SK-MEL-5 (cell line): ENCODE data around the gene HOXB3. TPM values are rescaled to one million over a fixed set of nuclear protein-coding genes. Genes with fewer than 3 reads are reported as not detected.

Source experiments
- DNase-seq: peaks from one replicate; pipeline ENCODE4 v3.0.0-alpha.2; 2016; ENCODE audit warnings: low read depth, low spot score
- in situ Hi-C: cut with HindIII; loops from 2 replicates; pipeline ENCODE4 v1.10.0; 2016; ENCODE audit warnings: low sequenced_read_pairs, high pct_unique_total_duplicates, low pct_unique_long_range_greater_than_20kb
- total RNA-seq: library from RNA; depleted of rRNA; stranded (reverse); fragments of >200 nt; shearing (Covaris generic); gene quantifications from 2 replicates; pipeline ENCODE4 v1.2.3, GENCODE V29; 2014

Gene HOXB3
- total RNA-seq, 1 experiment from 2014 or later: 1.1 TPM

DNA sequence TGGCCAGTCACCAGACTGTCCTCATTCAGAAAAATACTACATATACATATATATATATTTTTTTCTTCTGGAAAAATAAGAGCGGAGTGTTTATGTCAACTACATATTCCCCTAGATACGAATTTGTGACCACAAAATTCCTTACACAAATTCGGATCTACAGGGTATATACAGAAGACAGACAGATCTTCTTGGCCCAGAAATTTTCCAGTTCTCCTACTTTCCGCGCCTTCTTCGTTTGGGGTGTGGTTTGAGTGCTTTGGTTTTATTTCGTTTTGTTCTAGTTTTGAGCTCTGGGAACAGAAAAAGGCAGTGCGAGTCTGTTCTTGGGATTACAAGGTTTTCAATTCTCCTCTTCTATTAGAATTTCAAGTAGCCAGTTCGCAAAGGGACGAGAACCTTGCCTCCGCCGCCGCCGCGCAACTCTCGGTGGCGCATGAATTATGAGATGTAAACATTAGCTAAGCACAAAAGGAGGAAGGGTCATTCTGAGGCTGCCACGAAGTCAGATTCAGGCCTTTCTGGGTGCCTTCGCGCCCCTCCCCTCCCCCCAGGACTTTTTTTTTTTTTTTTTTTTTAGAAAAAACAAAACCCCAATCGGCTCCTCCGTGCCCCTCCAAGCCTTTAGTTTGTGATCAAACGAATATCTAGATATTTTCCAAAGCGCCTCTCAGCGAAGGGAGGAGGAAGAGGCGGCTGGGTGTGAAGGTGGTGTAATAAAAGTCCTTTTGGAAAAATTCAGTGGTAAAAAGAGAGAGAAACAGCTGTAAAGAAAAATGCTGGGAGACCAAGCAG lies 10.1 kb downstream of the HOXB3 start:
- no peak for DNase-seq
- in situ Hi-C loops: no loop called here

DNA sequence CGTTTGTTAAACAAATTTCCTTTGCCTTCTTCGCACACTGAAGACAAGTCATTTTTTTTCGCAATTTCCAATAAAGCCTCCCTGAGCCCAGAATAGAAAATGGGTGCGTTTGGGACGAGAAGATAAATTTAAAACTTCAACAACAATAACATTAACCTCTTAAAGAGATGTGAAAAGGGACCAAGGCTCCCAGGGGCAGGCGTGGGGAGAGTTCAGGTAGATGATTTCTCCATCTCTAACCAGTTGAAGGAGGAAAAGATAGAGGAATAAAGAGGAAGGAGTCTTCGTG lies 10.6 kb downstream of the HOXB3 start:
- in situ Hi-C loops: no loop called here

DNA sequence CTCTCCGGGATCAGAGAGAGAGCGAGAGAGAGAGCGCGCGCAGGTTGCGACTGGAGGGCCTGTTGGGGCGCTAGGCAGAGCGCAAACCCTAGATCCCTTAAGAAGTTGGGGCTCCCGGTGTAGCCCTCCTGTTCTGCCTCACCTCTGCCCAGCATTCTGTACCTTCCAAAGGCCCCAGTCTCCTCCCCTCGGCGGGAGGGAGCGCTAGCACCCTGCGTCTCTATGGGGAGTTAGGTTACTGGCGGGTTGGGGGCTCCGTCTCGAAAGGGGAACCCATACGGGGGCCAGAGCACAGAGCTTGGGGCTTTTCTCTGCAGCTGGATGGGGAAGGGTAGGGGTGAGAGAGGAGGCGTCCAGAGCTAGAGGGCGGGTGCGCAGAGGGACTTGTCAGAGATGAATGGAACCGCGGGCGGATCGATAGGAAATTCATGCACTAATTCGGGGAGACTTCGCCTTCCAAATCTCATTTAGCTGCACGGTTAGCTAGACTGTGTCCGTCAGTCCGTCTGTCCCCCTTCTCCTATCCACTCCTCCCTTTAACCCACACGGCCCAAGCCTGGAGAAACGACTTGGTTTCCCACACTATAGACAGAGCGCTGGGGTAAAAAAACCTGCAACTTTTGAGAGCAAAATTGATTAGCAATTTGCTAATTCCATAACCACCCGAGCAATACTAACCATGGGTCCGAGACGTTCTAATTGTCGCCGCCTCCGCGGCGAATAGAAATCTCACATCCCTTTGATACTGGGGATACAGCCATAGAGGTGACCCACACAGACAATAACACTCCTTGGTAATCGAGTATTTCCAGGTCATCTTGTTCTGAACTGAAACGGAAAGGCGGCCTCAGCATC lies 11.2 kb downstream of the HOXB3 start:
- DNase-seq: no peak
- in situ Hi-C loops: no loop called here

More for the DNA sequence above, 10.6 kb downstream of the HOXB3 start:
- DNase-seq: no peak

DNA sequence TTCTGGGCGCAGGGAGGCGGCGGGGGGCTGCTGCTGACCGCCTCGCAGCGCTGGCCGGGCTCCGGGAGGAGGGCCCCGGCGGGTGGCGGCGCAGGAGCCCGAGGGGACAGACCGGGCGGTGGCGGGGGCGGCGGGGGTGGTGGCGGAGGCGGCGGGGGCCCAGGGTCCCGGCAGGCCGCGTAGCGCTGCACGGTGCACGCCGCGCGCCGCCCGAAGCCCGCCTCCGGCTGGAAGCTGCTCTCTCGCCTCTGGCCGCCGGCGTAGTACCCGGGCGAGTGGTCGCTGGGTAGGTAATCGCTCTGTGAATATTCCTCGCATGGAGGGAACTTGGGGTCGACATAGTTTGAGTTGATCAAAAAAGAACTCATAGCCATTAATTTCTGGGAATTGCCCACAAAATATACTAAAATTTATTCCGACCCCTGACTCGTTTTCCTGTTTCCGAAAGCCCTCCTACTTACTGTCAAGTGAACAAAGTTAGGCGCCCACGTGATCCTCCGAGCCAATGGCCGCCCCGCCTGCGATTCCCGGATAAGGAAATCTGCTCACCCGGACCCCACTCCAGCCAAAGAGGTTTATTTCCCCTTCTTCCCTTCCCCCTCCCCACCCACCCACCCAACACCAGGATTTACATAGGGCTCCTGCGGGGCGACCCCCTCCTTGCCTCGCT lies 12.0 kb downstream of the HOXB3 start, which contains the start of gene HOXB4:
HOXB4 (minus strand) TSS at position 405 of the 670 bp plus-strand sequence; CDS start at position 374, 31 bp downstream.
- in situ Hi-C loops: no loop called here
- DNase-seq: no peak

DNA sequence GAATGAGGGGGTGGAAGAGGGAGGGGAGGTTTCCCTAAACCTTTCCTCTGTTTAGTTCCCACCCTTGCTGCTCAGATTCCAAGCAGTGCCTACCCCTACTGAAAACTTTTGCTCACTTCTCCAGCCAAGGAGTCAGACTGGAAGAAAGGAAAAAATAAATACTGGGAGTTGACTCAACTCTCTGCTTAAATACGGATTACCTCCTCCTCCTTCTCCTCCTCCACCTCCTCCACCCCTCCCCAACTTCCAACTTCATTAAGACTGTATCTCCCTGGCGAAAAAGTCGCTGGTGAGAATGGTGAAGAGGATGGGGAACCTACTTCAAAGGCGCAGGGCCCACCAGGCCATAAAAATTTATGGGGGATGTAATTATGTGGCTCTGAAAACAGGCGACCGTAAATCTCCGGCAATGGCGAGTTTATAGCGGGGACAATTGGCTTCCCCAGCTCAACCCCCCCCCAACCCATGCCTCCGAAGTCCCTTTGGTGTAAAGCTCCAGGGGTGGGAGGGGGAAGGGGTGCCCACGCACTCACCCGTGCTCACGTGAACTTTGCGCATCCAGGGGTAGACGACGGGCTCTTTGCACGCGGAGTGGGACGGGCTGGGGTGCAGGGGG lies 12.6 kb downstream of the HOXB3 start:
- in situ Hi-C loops: no loop called here
- no peak for DNase-seq

DNA sequence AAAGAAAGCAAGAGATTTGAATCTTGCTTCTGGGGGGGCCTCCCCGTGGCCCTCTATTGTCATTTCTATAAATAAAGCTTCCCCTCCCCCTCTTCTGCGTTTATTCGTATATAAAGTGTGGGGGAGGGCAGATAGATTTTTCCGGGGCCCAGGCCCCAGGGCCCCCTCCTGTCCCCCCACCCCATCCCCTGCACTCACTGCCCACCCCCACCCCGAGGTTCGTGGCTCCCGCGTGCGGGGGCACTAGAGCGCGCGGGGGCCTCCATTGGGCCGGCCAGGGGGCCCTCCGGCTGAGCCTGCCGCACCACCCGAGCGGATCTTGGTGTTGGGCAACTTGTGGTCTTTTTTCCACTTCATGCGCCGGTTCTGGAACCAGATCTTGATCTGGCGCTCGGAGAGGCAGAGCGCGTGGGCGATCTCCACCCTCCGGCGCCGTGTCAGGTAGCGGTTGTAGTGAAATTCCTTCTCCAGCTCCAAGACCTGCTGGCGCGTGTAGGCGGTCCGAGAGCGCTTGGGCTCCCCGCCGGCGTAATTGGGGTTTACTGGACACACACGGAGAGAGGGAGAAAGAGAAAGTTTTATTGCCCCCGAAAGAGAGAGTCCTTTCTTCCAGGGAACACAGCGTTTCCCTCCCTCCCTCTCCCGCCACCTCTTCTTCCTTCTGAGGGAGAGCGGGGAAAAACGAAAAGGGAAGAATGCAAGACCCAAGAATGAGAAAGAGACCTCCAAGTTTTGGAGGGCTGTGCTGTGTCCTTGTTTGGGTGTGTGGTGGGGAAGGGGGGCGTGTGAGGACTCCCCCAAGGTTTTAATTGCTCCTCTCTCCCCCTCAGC lies 13.3 kb downstream of the HOXB3 start:
- no peak for DNase-seq
- in situ Hi-C loops: no loop called here

DNA sequence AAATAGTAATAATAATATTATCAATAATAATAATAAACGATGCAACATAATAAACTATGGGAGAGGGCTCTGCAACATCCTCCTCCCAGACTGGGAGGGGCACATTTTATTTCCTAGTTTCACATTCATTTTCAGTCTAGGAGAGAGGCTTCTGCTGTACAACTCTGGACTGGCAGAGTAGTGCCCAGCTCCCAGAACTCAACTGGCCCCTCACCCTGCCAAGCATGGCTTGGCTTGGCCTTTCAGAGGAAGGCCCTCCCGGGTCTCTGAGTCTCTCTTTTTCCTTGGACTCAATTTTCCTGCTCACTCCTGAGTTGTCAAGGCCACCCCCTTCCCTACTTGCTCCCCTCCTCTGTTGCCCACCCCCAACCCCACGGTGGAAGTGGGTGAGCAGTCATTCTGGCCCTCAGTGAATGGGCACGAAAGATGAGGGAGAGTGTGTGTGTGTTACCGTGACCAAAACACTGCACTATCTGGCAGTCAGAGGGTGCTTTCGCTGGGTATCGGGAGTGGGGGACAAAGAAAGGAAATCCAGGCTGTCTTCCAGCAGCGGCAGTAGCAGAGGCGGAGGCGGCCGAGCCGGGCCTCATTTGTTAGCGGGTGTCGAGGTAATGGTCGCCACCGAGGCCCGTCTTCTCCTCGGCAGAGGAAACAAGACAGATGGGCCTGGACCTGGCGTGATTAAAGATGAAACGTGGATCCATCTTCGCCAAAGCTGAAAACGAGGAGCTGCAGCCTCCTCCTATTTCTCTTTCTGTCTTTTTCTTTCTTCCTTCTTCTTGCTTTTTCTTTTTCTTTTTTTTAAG lies 14.2 kb downstream of the HOXB3 start:
- no peak for DNase-seq
- in situ Hi-C loops: no loop called here

DNA sequence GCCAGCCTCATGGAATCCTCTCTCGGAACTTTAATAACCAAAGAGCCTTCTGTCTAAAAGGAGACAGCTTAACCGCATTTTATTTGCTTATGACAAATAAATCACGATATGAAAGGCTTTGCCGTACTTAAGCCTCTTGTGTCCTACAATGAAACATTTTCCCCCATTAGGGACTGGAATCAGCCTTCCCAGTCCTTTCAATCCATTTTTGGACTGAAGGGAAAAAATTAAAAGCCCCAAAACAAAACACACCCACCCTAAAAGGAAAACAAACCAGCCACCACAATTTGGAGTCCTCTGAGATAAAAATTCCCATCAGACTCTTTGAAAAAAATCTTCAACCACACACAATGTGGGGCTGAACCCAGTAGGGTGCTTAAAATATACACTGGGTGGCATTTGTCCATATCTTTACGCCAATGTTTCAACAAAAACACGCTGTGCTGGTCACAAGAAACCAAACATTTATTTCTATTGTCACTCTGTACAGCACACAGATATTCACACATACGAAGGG lies 14.9 kb downstream of the HOXB3 start:
- in situ Hi-C loops: no loop called here

DNA sequence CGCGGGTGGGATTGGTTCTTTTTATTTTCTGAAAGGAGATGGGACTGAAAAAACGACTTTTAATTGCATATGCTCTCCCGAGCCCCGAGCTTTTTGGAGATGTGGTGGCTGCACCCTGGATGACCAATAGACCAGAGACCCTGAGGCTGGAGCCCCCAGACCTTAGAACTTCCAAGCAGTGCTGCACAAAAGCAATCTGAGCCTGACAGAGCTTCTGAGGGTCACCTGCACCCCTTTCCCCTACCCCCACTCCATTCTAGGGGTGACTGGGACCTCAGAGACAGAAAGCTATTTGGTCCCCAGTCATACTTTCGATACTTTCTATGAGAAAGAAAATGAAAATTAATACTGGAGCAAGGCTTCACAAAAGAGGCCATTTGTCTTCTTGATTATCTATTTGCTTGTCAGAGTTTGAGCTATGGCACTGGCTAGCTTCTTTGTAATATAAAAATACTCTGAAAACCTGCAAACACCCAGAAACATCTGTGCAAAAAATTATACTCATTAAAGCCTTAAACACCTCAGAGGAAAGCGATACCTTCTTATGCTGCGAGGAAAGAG lies 15.5 kb downstream of the HOXB3 start:
- DNase-seq: no peak
- in situ Hi-C loops: no loop called here

More for the DNA sequence above, 14.9 kb downstream of the HOXB3 start:
- peak; percentile 32 for DNase-seq

DNA sequence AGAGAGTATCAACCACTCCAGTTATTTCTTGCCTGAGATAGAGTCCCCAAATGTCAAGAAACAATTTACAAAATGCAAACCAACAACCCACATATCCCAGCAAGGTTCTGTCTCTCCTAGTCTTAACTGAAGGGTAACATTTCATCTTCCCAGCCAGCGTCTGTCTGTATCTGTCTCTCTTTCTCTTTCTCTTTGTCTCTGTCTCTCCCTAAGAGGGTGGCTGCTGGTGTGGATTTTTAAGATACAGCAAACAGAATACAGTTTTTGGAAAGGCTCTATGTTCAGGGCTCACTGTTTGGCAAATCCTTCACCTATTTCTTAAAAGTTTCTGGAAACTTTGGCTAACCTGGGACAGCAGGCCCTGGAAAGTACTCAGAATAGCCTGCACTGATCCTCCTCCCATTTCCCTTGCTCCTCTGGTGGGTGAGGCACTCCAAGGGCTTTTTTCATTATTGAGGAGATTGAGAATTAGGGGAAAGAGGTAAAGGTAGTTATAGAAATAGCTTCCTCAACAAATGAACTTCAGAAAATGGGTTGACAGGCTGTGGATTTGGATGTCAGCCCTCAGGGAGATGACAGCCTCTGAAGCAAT lies 18.1 kb downstream of the HOXB3 start:
- DNase-seq: no peak
- in situ Hi-C loops: no loop called here

DNA sequence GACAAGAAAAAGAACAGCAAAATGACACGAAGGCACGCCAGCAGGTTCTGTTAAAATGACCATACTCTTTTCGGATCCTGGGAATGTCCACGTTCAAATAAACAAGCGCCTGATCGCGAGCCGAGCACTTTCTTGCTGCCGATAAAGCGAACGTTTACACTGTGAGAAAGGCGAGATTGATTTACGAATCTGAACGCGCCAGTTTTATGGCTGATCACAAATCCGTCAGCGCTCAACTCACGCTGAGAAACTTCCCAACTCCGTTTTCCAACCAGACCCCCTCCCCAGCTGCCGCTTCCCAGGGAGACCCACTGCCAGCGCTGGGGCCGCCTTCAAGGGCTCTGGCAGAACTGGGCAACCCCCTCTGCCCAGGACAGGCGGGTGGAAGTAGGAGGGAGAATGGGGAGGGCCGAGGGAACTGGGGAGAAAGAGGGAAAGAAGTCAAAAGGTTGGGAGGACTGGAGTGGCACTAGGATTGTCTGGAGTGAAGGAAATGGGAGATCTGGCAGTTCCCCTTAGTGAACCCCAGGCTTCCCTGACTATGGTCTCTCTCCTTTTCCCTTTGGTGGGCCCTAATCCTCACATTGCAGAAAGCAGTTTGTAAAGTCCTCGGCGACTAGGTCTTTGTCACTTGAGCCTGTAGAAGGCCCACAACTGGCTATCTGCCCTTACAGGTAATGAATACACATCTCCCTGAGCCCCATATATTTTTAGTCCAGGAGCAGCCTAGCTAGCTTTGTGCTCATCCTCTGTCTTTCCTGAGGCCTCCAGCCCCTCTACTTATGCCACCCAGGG lies 18.8 kb downstream of the HOXB3 start:
- no peak for DNase-seq

DNA sequence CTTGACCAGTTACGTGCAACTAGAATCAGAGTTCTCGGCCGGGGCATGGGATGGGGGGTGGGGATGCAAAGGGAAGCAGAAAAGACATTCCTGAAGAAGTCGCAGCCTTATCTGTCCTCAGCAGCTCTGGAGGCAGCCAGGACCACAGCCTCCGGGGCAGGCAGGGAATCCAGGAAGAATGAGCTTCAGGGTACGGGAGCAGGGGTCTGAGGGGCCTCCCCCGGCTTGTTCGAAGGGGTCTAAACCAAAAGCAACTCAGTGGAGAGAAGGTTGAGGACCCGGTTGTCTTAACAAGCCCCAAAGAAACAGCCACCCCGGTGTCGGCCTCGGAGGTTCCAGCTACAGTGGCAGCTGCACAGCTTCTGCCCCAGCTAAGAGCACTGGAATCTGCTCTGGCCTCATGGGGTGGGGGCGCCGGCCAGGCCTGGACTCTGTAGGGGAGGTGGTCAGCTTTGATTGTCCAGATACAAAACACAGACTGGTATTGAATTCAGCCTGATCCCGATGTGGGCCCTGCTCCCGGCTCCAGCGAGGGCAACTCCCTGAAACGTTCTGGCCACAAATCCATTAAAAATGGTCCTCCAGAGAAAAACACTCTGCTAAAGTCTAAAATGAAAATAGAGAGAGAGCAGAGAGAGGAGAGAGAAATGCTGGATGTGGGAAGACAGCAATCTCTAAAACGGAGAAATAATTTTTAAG lies 19.6 kb downstream of the HOXB3 start:
- DNase-seq: no peak
- in situ Hi-C loops: no loop called here

More for the DNA sequence above, 18.8 kb downstream of the HOXB3 start:
- in situ Hi-C loops: no loop called here

DNA sequence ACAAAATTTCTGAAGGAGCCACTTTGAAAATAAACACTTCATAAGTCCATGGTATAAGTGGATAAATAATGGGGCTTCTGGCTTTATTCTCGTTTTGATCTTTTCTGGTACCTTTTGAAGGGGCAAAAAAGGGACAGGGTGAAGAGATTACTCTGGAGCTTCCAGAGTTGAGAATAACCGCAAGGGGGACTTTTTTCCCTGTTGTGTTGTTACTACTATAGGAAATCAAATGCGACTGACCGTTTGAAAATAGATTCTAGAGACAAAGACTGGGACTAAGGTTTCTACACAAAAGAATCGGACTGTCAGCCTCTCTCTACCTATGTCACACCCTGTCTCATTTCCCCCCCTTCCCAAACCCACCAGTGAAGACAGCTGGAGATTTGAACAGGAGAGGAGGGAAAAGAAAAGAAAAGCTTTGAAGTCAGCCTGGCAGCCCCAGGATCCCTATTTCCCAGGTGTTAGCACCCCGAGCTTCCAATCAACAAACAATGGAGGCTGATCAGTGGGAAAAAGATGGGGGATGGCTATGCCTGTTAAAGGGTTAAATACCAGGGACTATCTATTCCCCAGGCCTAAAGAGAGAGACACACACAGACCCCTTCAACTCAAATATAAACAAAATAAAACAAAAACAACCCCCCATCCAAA lies 20.2 kb downstream of the HOXB3 start:
- DNase-seq: no peak
- in situ Hi-C loops: no loop called here

DNA sequence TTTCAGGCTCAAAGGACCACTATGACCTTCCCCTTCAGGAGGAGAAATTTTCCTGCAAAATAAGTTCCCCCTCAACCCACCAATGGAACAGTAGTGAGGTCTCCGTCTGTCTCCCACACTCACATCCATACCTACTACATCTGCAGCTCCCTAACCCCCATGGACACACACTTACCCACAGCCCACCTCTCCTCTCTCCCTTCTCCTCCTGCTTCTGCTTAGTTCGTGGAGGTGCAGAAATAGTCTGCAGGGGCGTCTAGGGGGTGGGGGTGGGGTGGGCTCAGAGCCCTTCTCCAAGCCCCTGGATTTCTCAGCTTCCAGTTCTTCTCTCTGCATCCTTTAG lies 20.8 kb downstream of the HOXB3 start:
- in situ Hi-C loops: no loop called here
- DNase-seq: no peak
